Measurements from ENCODE around the gene KCNH1.

Gene KCNH1

DNA sequence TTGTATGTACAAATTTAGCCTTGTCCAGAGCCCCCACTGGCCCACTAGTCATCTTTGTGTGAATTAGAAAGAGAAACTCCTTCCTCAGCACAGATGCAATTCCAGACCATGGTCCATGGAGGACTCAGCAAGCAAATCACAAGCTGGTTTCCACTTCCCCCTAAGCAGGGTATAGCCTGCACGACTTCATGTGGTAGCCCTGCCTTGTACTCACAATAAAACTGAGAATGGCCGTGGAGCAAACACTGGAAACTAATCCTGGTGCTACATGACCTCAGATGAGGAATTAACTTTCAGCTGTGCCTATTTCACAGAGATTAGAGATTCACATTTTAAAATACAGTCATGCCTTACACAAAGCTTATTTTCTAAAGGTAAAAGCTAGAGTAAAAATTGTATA is 32.5 kb downstream of the KCNH1 start:
- DNase-seq (ENCODE audit: low read depth) = no peak
- TF ChIP-seq CTCF (conservative IDR thresholded peaks at IDR 0.05; ENCODE audit: low read depth, low read length) = no peak
- H3K4me3 ChIP-seq (ENCODE audit: low read depth, low read length) = no peak overlapping the region

- no peak for TF ChIP-seq CTCF (conservative IDR thresholded peaks at IDR 0.05; ENCODE audit: low read depth, low read length)
- no peak for DNase-seq (ENCODE audit: low read depth)
- no peak overlapping the region for H3K4me3 ChIP-seq (ENCODE audit: low read depth, low read length)
Measured at GRCh38 chr1:211099393-211099792, 34.6 kb downstream of the KCNH1 start.

GRCh38 chr1:211095381-211095780 is 38.6 kb downstream of the KCNH1 start:
- no peak for DNase-seq (ENCODE audit: low read depth)
- H3K4me3 ChIP-seq (ENCODE audit: low read depth, low read length) = no peak overlapping the region
- TF ChIP-seq CTCF (conservative IDR thresholded peaks at IDR 0.05; ENCODE audit: low read depth, low read length) = no peak

DNA sequence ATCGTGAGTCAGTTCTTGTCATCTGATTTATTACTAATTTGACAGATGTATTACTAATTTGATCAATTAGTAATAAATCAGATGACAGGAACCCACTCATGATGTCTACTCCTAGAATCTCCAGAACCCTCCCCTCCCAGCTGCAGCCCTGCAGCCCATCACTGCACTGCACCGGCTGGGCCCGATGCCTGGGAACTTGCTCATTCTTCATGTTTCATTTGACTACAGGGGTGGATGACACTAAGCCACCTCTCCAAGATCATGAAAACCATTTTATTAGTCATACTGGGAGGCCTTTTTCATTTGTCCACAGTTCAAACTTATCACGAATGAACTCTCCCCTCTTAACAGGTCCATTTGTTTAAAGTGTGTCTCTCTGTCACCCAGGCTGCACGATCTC is 41.0 kb downstream of the KCNH1 start:
- no peak for DNase-seq (ENCODE audit: low read depth)
- TF ChIP-seq CTCF (conservative IDR thresholded peaks at IDR 0.05; ENCODE audit: low read depth, low read length) = no peak
- no peak overlapping the region for H3K4me3 ChIP-seq (ENCODE audit: low read depth, low read length)

DNA sequence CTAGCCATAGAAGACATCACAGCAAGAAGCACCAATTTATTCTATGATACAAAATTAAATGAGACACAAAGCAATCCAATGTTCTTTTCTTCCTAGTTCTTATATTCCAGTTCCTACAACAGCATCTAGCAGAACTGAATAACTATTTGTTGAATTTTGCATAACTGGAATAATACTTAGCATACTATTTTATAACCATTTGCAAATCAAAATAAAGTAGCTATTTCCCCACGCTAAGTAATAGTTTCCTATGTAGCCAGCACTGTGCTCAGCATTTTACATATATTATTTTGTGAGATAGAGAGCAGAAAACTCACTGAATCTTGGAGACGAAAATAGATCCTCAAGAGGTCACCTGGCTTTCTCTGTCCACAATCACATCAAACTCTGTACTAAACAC is 42.1 kb downstream of the KCNH1 start:
- no peak for TF ChIP-seq CTCF (conservative IDR thresholded peaks at IDR 0.05; ENCODE audit: low read depth, low read length)
- no peak overlapping the region for H3K4me3 ChIP-seq (ENCODE audit: low read depth, low read length)
- no peak for DNase-seq (ENCODE audit: low read depth)

DNA sequence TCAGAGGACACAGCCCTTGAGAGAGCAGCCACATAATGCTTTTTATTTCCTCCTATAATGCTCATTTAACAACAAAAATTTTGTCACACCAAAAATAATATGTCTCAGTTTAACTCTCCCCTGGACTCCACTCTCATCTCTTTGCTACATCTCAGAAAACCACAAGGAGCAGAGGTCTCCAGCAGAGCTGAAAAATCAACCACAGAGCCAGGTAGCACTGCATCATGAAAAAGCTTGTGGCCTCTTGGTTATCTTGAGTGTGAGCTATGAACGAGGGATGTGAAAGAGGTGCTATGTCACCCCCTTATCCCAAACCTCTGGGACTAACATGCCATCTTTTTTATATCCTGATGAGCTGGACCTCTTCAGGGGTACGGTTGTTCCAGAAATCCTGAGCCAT is 44.4 kb downstream of the KCNH1 start:
- DNase-seq (ENCODE audit: low read depth) = no peak
- no peak for TF ChIP-seq CTCF (conservative IDR thresholded peaks at IDR 0.05; ENCODE audit: low read depth, low read length)
- H3K4me3 ChIP-seq (ENCODE audit: low read depth, low read length) = no peak overlapping the region

DNA sequence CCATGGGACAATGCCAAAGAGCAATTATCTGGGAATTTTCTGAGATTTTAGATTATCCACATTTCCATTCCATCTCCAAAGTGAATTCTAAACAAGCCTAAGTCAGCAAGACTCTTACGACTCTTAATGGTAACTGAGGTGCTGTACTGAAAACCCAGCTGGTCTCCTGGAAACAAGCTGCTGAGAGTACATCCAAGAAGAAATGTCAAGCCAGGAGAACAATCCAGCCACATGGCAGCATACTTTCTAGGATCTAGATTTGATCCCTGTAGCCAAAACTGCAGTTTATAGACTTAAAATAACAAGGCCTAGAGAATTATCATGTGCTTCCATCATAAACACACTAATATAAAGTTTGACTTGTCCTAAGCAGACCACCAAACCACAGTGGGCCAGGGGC is 45.8 kb downstream of the KCNH1 start:
- no peak overlapping the region for H3K4me3 ChIP-seq (ENCODE audit: low read depth, low read length)
- no peak for DNase-seq (ENCODE audit: low read depth)
- TF ChIP-seq CTCF (conservative IDR thresholded peaks at IDR 0.05; ENCODE audit: low read depth, low read length) = no peak
